ENCODE results near the gene B4GALT2. TPM values are rescaled to one million over a fixed set of nuclear protein-coding genes. Genes with fewer than 3 reads are reported as not detected.

Gene B4GALT2
- total and polyA plus RNA-seq, 2 of the 8 experiments (the other 6 are each of a cell fraction or from before 2014, with no cell fraction given) = 56.5 to 121 TPM

GRCh38 chr1:44021581-44022321 lies 42.7 kb downstream of the B4GALT2 start (continued):
- TF ChIP-seq CHD7 (IDR thresholded peaks at IDR 0.05; ENCODE audit: insufficient replicate concordance, low read length) = no peak
- TF ChIP-seq SUZ12 (IDR thresholded peaks at IDR 0.05; ENCODE audit: low read length) = no peak
- no peak for TF ChIP-seq ATF2 (IDR thresholded peaks at IDR 0.05; ENCODE audit: low read length)
- TF ChIP-seq EP300 (IDR thresholded peaks at IDR 0.05; ENCODE audit: borderline replicate concordance in 1 of 2, low read depth in 2 of 2, low read length in 2 of 2) = no peak
- no peak for TF ChIP-seq CBX5 (IDR thresholded peaks at IDR 0.05; ENCODE audit: low read depth, low read length)

Measured in H1 (cell line).